Activated CD4-positive, alpha-beta T cell treated with anti-CD3 and anti-CD28 coated beads for 36 hours (primary cell): ENCODE results near the gene FIS1. TPM values are rescaled to one million over a fixed set of nuclear protein-coding genes. Genes with fewer than 3 reads are reported as not detected.
A peak's percentile ranks its signal among the peaks of the same experiment; 100 is the strongest.
"Not testable (repeated sequence)": the region's sequence is repeated elsewhere in the genome, so short reads cannot be mapped to it uniquely, and the experiment has no call there.

Experiments
- ATAC-seq: fragments of 200-7000 bp; cut with Tn5 transposase; one replicate; pipeline ENCODE4 v1.10.0; 2021; ENCODE audit warnings: mild to moderate bottlenecking, moderate library complexity
- CTCF ChIA-PET: fragments of 350-600 bp; sonication (Branson Sonifier 250); formaldehyde crosslinking; loops from one replicate; lab custom pipeline; 2021; ENCODE audit warnings: antibody characterized with exemption; lab: Charles Lee
- POLR2A ChIA-PET: fragments of 350-600 bp; sonication (Branson Sonifier 250); formaldehyde crosslinking; loops from one replicate; lab custom pipeline; 2021; ENCODE audit warnings: antibody characterized with exemption, inconsistent platforms; lab: Charles Lee
- DNase-seq: peaks from one replicate; pipeline ENCODE4 v3.0.0-alpha.2; 2020
- H3K27ac Mint-ChIP-seq: one replicate; pipeline ENCODE4 v1.8.0; 2021; ENCODE audit warnings: mixed read lengths
- H3K27me3 Mint-ChIP-seq: one replicate; pipeline ENCODE4 v1.8.0; 2021; ENCODE audit warnings: mixed read lengths
- H3K36me3 Mint-ChIP-seq: one replicate; pipeline ENCODE4 v1.8.0; 2021; ENCODE audit warnings: low read depth, mixed read lengths
- H3K4me1 Mint-ChIP-seq: one replicate; pipeline ENCODE4 v1.8.0; 2021; ENCODE audit warnings: mixed read lengths
- H3K4me3 Mint-ChIP-seq: one replicate; pipeline ENCODE4 v1.8.0; 2021; ENCODE audit warnings: mild to moderate bottlenecking, moderate library complexity, mixed read lengths
- H3K9me3 Mint-ChIP-seq: one replicate; pipeline ENCODE4 v1.8.0; 2021; ENCODE audit warnings: low read depth, mixed read lengths
- intact Hi-C, 2 experiments: fragments of 100-400 bp; cut with DNase I in 1 of 2; cut with micrococcal nuclease in 1 of 2; formaldehyde crosslinking; loops; one replicate each; pipeline versions ENCODE4 v1.14.2 to v1.15.1; 2022 to 2024; cut with DNase I, micrococcal nuclease
- total RNA-seq, 2 experiments: library from RNA; stranded (reverse); gene quantifications; one replicate each; pipeline ENCODE4 v1.2.3, GENCODE V29; 2021

The FIS1 gene
- total RNA-seq, 2 experiments from 2014 or later, result 70.5 to 92.6 TPM

DNA sequence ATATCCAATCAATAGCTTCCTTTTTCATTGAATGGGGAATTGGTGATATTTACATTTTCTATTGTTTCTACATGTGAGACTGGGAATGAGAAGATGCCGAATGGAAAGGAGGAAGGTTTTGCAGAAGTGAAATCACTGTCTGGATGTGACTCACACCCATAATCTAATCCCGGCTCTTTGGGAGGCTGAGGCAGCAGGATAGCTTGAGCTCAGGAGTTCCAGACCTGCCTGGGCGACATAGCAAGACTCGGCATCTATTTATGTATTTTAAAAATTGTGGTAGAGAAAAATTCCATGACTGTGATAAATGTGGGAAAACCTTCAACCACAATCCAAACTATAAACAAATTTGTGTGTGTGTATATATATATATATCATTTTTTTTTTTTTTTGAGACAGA lies 10.9 kb upstream of the FIS1 start:
- Mint-ChIP-seq H3K4me3 (no peak overlapping the region), H3K4me1 (peaks cover 11% of the 10 kb centered on the region), H3K27me3 (peaks cover 5% of the 10 kb centered on the region), H3K36me3 (peaks cover 7% of the 10 kb centered on the region), H3K9me3 (no peaks in the 10 kb centered on the region), H3K27ac (no peak overlapping the region)
- ATAC-seq, result no peak
- POLR2A ChIA-PET, result interaction anchor here (0.6 kb wide), 1 partner anchor 1207 kb away, joined by 7 read pairs; no protein-coding TSS in a partner anchor
- CTCF ChIA-PET, result interaction anchor here (0.7 to 5.2 kb wide), 4 partner anchors 11 to 1069 kb away, joined by 3 to 44 read pairs (median 6); partner anchors contain the start of gene FIS1
- no peak for DNase-seq
- intact Hi-C loops, result no loop called here

DNA sequence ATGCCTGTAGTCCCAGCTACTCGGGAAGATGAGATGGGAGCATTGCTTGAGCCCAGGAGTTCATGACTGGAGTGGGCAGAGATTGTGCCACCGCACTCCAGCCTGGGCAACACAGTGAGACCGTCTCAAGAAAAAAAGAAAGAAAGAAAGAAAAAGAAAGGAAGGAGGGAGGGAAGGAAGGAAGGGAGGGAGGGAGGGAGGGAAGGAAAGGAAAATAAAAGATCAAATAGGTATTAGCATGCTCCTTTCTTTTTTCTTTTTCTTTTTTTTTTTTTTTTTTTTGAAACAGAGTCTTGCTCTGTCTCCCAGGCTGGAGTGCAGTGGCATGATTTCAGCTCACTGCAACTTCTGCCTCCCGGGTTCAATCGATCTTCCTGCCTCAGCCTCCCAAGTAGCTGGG lies 8.3 kb upstream of the FIS1 start:
- H3K27ac Mint-ChIP-seq, POLR2A ChIA-PET, DNase-seq, ATAC-seq, H3K36me3 Mint-ChIP-seq, H3K27me3 Mint-ChIP-seq, H3K9me3 Mint-ChIP-seq: not testable (repeated sequence)
- intact Hi-C loops, result loop anchor here in 1 of 2 experiments (2.0 kb wide), 1 partner anchor 34 kb away; the partner anchor contains the start of gene ZNHIT1
- H3K4me3 Mint-ChIP-seq, result peak overlapping the region; percentile 96
- H3K4me1 Mint-ChIP-seq, result peaks cover 21% of the 10 kb centered on the region
- CTCF ChIA-PET, result interaction anchor here (1.3 to 5.2 kb wide), 2 partner anchors 9 to 37 kb away, joined by 5 to 44 read pairs; partner anchors contain the start of gene FIS1

DNA sequence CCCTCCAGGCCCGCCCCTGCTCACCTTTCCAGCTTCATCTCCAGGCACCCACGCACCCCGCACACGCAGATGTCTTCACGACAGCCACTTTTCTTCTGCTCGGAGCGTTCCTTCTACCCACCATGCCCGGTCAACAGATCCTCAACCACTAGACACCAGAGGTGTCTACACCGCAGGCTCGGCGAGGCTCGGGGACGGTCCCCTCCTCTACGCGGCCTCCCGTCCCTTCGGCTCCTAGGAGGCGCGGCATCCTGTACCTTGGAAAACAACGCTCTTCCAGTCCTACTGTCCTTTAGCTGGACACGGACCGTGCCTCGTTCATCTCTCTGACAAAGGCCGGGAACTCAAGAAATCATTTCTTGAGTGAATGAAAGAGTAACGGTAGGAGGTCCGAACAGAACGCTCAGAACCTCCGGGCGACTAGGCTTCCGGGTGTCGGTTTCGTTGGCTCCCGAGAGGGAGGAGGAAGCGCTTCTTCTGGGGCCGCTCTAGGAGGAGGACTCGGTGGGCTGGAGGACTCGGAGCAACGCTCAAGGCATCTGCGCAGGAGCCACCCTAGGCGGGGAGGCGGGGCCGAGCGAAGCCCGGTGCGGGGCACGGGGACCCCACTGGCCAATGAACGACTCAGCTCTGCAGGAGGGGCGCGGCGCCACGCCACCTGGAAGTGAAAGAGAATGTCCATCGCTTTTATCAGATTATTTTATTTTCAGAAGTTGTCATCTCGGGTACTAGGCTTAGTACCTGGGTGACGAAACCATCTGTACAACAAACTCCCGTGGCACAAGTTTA lies 7.2 kb upstream of the FIS1 start:
- peak; percentile 99 for DNase-seq
- CTCF ChIA-PET, result interaction anchor here (0.6 to 5.2 kb wide), 5 partner anchors 8 to 108 kb away, joined by 3 to 44 read pairs (median 10); partner anchors contain the start of genes FIS1, PLOD3 and ZNHIT1
- intact Hi-C loops, result loop anchor here (1.0 to 2.0 kb wide), 8 partner anchors 8 to 666 kb away; partner anchors contain the start of genes TRIM56 (in 2 of the 2), ZNHIT1 (in 2 of the 2), AP1S1 (in 1 of the 2) and FBXO24 (in 1 of the 2)
- H3K27me3 Mint-ChIP-seq, result peaks cover 5% of the 10 kb centered on the region
- H3K27ac Mint-ChIP-seq, result peak overlapping the region; percentile 96
- ATAC-seq, result peak; percentile 100
- peaks cover 14% of the 10 kb centered on the region for H3K36me3 Mint-ChIP-seq
- H3K9me3 Mint-ChIP-seq, result no peaks in the 10 kb centered on the region
- peaks cover 26% of the 10 kb centered on the region for H3K4me1 Mint-ChIP-seq
- POLR2A ChIA-PET, result interaction anchor here (0.9 to 1.0 kb wide), 2 partner anchors 8 to 34 kb away, joined by 3 read pairs; partner anchors contain the start of genes PLOD3 and ZNHIT1
- peak overlapping the region; percentile 96 for H3K4me3 Mint-ChIP-seq

DNA sequence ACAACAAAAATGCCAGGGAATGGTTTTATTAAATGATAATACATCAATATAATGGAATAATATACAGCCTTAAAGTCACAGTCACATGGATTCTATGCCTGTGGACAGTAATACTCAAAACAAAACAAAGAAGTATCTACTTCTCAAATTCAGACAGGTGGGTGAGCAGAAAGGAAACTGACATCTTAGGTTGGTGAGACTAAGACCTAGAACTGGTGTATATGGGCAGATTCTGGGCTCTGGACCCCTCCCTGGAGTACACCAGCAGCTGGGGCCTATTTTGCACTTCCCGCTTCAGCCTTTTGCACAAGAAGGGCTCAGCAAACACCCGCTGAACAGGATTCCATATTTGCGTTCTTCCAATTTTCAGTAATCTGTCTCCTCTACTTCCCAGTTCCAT lies 5.4 kb upstream of the FIS1 start:
- ATAC-seq (no peak), DNase-seq (no peak)
- CTCF ChIA-PET, result no interaction called here
- Mint-ChIP-seq H3K36me3 (peaks cover 19% of the 10 kb centered on the region), H3K27me3 (peaks cover 3% of the 10 kb centered on the region), H3K27ac (peak overlapping the region; percentile 42), H3K4me1 (peaks cover 33% of the 10 kb centered on the region), H3K9me3 (no peaks in the 10 kb centered on the region), H3K4me3 (peak overlapping the region; percentile 96)
- POLR2A ChIA-PET, result interaction anchor here (0.5 to 0.7 kb wide), 2 partner anchors 22 to 355 kb away, joined by 3 read pairs; no protein-coding TSS in a partner anchor
- intact Hi-C loops, result no loop called here

DNA sequence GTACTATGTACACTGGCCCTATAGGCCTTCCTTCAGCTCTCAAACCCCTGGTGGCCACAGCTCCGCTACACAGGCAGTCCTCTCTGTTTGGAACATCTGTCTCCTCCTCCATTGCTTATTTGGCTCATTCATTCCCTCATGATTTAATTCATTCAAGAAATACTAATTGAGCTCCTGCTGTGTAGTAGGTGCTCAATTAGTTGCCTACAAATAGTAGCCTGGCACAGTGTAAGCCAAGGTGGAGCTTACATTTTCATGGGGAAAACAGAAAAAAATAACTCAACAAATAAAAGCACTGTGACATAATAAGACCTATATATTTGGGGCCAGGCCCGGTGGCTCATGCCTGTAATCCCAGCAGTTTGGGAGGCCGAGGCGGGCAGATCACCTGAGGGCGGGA lies 3.4 kb upstream of the FIS1 start:
- CTCF ChIA-PET, result interaction anchor here (0.7 kb wide), 1 partner anchor 31 kb away, joined by 3 read pairs; the partner anchor contains the start of genes PLOD3 and ZNHIT1
- Mint-ChIP-seq H3K4me3 (no peak overlapping the region), H3K9me3 (no peaks in the 10 kb centered on the region), H3K27ac (no peak overlapping the region), H3K4me1 (peaks cover 44% of the 10 kb centered on the region), H3K36me3 (peaks cover 29% of the 10 kb centered on the region), H3K27me3 (no peaks in the 10 kb centered on the region)
- POLR2A ChIA-PET, result interaction anchor here (0.6 to 0.7 kb wide), 3 partner anchors 131 to 373 kb away, joined by 3 to 4 read pairs (median 3); partner anchors contain the start of gene SRRT
- ATAC-seq, result no peak
- DNase-seq, result no peak
- intact Hi-C loops, result loop anchor here in 1 of 2 experiments (10.0 kb wide), 1 partner anchor 573 kb away; the partner anchor contains the start of gene GNB2

DNA sequence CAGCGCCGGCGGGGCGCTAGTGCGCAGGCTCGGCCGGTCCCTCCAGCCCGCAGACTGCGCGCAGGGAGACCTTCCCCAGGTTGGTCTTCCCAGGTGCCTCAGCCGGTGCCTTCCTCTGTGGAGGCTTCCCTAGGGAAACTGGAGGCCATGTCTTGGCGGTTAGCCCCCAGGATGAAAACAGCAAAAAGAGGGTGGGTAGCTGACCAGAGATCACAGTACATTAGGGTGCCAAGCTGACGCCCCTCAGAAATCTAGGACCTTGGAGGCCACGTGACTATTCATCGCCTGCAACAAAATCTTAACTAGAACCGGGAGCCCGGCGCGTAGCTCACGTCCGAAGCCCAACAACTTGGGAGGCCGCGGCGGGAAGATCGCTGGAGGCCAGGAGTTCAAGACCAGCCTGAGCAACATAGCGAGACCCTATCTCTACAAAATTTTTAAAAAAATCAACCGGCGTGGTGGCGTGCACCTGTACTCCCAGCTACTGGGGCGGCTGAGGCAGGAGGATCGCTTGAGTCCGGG lies 327 bp upstream of the FIS1 start:
- Mint-ChIP-seq H3K27ac (peak overlapping the region; percentile 97), H3K27me3 (no peaks in the 10 kb centered on the region), H3K36me3 (peaks cover 32% of the 10 kb centered on the region), H3K4me1 (peaks cover 29% of the 10 kb centered on the region), H3K9me3 (no peaks in the 10 kb centered on the region), H3K4me3 (peak overlapping the region; percentile 97)
- ChIA-PET POLR2A (interaction anchor here (0.5 to 0.6 kb wide), 2 partner anchors 65 to 149 kb away, joined by 3 read pairs; no protein-coding TSS in a partner anchor), CTCF (interaction anchor here (0.5 to 3.8 kb wide), 7 partner anchors 9 to 101 kb away, joined by 3 to 44 read pairs (median 16); partner anchors contain the start of genes IFT22, PLOD3 and ZNHIT1)
- ATAC-seq, result no peak
- intact Hi-C loops, result loop anchor here (1.0 to 10.0 kb wide), 6 partner anchors 38 to 570 kb away; partner anchors contain the start of genes TRIM56 (in 2 of the 2), AP1S1 (in 1 of the 2), GNB2 (in 1 of the 2) and IFT22 (in 1 of the 2)
- no peak for DNase-seq

DNA sequence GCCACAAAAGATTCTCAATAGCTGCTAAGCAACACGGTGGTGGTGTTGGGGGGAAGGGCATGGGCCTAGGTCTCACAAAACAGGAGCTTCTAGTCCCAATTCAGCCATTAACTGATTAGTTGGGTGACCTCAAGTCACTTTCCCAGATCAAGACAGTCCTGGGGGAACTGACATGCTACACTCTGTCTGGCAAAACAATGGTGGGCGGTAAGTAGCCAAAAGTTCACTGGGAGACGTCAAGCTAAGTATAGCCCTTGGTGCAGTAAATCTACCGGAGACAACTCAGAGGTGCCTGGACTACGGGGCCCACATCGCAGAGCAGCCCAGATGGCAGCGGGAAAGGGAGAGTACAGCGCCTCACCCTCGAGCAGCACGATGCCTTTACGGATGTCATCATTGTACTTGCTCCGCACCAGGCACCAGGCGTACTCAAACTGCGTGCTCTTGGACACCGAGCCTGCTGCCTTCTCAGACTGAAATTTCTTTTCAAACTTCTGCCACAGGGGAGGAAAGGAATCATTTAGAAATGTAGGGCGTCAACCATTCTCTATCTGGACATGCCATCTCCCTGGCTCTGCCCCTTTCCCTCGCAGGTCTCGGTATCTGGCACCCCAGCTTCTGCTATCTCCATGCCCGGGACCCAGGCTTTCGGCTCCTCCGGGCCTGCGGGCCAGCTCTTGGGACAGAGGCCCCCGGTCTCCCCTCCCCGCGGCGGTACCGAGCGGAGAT lies 1.1 kb downstream of the FIS1 start:
- ChIA-PET CTCF (interaction anchor here (0.6 to 3.8 kb wide), 21 partner anchors 9 to 1118 kb away, joined by 3 to 44 read pairs (median 4); partner anchors contain the start of genes PLOD3, POP7, TRIM56 and ZNHIT1), POLR2A (interaction anchor here (0.6 to 0.9 kb wide), 5 partner anchors 8 to 814 kb away, joined by 3 to 7 read pairs (median 3); partner anchors contain the start of genes PLOD3 and ZNHIT1)
- Mint-ChIP-seq H3K36me3 (peaks cover 34% of the 10 kb centered on the region), H3K4me3 (peak overlapping the region; percentile 97), H3K9me3 (no peaks in the 10 kb centered on the region), H3K27ac (peak overlapping the region; percentile 97), H3K27me3 (no peaks in the 10 kb centered on the region), H3K4me1 (peaks cover 25% of the 10 kb centered on the region)
- intact Hi-C loops, result loop anchor here (1.0 to 10.0 kb wide), 10 partner anchors 8 to 569 kb away; partner anchors contain the start of genes ZNHIT1 (in 2 of the 2), AP1S1 (in 1 of the 2), GNB2 (in 1 of the 2) and IFT22 (in 1 of the 2)
- DNase-seq (peak; percentile 43), ATAC-seq (no peak)

DNA sequence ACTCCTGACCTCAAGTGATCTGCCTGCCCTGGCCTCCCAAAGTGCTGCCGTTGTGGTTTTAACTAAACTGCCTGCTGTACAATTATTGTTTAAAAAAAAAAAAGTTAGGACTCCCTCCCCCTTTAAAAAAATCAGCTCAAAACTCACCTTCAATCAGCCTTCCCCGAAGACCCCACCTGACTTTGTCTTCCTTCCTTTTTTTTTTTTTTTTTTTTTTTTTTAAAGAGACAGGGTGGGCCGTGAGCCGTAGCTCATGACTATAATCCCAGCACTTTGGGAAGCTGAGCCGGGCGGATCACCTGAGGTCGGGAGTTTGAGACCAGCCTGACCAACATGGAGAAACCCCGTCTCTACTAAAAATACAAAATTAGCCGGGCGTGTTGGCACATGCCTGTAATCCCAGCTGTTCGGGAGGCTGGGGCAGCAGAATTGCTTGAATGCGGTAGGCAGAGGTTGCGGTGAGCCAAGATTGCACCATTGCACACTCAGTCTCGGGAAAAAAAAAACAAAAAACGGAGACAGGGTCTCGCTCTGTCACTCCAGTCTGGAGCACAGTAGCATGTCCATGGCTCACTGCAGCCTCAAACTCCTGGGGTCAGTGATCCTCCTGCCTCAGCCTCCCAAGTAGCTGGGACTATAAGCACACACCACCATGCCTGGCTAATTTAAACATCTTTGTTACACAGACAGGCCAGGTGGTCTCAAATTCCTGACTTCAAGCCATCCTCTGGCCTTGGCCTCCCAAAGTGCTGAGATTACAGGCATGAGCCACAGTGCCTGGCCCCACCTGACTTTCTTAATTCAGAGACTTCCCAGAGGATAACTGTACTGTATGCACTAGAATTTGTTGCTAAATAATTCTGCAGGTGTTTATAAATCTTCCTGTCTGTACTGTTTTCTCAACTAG lies 3.2 kb downstream of the FIS1 start:
- ChIA-PET CTCF (interaction anchor here (0.6 to 1.2 kb wide), 4 partner anchors 13 to 98 kb away, joined by 3 to 6 read pairs (median 3); no protein-coding TSS in a partner anchor), POLR2A (no interaction called here)
- no peak overlapping the region for H3K27ac Mint-ChIP-seq
- DNase-seq (no peak), ATAC-seq (no peak)
- no peaks in the 10 kb centered on the region for H3K27me3 Mint-ChIP-seq
- H3K4me1 Mint-ChIP-seq, result peaks cover 19% of the 10 kb centered on the region
- H3K36me3 Mint-ChIP-seq, result peaks cover 29% of the 10 kb centered on the region
- H3K9me3 Mint-ChIP-seq, result no peaks in the 10 kb centered on the region
- intact Hi-C loops, result loop anchor here in 1 of 2 experiments (10.0 kb wide), 1 partner anchor 567 kb away; the partner anchor contains the start of gene GNB2
- H3K4me3 Mint-ChIP-seq, result no peak overlapping the region

DNA sequence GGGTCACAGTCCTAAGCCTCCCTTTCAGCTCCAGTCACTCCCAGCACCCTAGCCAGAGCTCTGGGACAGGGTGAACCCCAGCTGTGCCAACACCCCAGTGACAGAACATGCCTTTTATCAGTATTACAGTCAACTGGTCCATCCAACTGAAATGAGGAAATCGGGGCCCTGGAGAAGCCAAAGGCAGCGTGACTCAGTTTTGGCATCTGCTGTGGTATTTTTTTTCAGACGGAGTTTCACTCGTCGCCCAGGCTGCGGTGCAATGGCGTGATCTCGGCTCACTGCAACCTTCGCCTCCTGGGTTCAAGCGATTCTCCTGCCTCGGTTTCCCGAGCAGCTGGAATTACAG lies 3.9 kb downstream of the FIS1 start:
- peaks cover 29% of the 10 kb centered on the region for H3K36me3 Mint-ChIP-seq
- intact Hi-C loops, result loop anchor here in 1 of 2 experiments (10.0 kb wide), 1 partner anchor 566 kb away; the partner anchor contains the start of gene GNB2
- ChIA-PET CTCF (interaction anchor here (1.1 to 1.2 kb wide), 2 partner anchors 14 to 97 kb away, joined by 3 to 6 read pairs; no protein-coding TSS in a partner anchor), POLR2A (no interaction called here)
- ATAC-seq (no peak), DNase-seq (no peak)
- no peaks in the 10 kb centered on the region for H3K27me3 Mint-ChIP-seq
- H3K4me3 Mint-ChIP-seq, result no peak overlapping the region
- no peak overlapping the region for H3K27ac Mint-ChIP-seq
- peaks cover 18% of the 10 kb centered on the region for H3K4me1 Mint-ChIP-seq
- no peaks in the 10 kb centered on the region for H3K9me3 Mint-ChIP-seq
